Measurements from ENCODE around the gene PBX3.

- no peak for TF ChIP-seq SUZ12 (IDR thresholded peaks at IDR 0.05; ENCODE audit: extremely low read depth, insufficient read depth, insufficient read length)
- no peak for TF ChIP-seq ZNF274 (IDR thresholded peaks at IDR 0.05; ENCODE audit: low read depth, low read length)
Observed at GRCh38 chr9:125749287-125749935, 2.2 kb downstream of the PBX3 start.

Measured in NT2/D1 (cell line).